NCI-H1930 (cell line): ENCODE data around the gene SLC25A25.

Experiments
- DNase-seq, 2 experiments: peaks; one replicate each; lab custom pipeline; 2025; lab: John Stamatoyannopoulos, UW

SLC25A25 gene

DNA sequence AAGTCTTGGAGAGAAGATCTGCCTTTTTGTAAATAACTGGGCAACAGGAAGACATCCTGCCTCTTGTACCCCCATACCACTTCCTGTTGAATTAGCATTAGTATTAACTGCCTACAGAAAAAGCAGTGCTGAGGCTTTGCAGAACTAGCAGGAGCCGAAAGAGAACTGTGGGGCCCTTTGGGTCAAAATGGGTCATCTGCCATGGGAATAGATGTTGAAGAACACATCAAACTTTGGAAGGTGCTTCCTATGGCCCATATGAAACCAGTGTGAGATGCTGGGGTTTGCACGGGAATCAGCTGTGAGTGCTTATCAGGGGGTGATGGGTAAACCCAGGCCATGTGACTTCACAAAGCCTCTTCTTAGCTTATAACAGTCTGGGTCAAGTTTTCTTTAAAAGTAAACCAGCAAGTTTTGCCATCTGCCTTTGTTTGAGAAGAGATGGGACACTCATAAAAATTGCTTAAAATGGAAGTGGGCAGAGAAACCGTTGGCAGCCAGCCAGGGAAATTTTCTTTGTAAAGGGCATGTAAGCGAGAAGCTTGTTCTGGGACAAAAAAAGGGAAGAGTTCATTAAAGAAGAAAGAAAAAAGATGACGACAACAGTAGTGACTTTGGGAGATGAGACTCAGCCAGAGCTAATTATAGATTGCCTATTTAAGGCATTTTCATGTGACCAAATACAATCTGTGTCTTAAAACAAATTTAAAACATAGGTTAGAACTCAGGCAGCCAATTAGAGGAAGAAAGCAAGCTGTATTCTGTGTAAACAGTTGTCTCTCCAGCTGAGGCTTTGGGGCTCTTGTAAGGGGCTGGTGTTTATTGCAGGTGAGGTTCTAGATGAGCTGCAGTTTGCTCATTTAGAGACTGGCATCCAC, 4.4 kb downstream of the SLC25A25 start:
- peak in 1 of 2 experiments; percentile 38 for DNase-seq

DNA sequence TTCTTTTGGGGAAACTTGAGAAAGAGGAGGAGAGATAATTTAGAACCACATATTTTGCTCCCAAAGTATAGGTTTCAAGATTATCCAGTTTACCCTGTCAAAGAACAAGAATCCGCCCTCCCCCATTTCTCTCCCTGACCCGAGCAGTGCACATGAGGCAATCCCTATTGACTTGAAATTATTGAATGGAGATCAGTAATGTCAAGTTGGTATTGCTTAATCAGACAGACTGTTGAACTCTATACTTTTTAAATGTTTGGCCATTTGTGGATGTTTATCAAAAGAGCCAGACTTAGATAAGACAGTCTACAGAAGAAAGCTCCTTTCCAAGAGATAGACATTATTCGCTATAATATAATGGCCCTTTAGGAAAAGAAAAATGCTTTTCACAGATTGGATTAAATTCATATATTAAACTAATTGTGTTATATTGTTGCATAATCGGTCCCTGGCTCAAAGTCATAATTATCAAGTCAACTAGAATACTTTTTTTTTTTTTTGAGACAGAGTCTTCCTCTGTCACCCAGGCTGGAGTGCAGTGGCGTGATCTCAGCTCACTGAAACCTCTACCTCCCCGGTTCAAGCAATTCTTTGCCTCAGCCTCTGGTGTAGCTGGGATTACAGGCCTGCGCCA, 5.3 kb downstream of the SLC25A25 start:
- no peak for DNase-seq

DNA sequence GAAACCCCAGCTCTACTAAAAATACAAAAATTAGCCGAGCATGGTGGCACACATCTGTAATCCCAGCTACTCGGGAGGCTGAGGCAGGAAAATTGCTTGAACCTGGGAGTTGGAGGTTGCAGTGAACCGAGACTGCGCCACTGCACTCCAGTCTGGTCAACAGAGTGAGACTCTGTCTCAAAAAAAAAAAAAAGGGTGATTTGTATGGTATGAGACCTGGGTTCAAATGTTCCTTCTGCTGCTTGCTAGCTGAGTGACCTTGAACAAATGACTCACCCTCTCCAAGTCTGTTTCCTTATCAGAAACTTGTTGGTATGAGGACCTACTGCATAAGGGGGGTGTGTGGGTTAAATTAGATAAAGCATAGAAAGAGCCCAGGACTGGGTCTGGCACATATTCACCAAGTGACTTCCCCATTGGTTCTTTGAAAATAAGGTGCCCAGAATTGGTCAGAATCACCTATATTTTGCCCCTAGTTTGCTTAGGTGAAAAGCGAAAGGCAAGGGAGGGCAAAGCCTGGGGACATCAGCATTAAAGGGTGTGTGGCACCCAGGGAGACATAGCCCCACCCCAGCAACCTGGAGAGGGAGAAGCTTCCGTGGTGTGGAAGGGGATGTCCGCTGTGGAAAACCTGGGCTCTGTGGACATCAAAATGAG, 9.9 kb downstream of the SLC25A25 start:
- DNase-seq: no peak

DNA sequence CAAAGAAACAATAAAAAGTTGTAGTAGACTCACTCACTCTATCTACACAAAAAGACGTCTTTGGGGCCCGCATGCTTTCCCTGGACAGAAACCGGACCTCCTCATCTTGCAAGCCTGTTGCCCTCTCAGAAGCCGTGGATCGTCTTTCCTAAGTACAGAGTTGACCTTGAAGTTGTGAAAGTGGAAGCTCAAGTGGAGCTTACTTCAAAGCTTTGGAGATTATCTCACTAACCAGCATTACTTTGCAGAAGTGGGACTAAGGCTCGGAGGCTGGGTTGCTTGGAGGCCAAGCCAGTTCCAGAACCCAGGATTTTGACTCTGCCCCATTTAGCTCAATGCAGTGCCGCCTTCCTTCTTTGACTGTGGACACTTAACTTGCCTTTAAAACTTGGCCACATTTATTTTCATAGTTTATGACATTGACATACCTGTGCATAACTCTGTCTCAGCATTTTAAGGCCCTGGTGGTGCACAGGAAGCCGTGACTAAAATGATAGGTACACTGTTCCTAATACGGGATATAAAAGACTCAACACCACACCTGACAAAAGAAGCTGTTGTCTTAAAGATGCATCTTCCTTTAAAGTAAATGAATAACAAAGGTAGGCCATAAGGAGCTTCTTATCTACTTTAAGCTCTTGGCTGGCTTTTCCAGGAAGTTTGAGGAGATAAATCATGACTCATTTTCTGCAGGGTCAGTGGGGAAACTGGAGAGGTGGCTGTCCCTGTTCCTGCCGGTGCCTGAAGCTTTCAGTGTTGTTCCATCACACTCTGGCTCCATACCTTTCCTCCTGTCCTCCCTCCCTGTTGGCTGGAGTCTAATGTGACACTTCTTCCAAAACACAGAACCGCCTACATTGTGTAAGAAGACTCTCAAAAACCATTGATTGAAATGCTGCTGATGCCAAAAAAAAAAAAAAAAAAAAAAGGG, 10.7 kb downstream of the SLC25A25 start:
- no peak for DNase-seq

DNA sequence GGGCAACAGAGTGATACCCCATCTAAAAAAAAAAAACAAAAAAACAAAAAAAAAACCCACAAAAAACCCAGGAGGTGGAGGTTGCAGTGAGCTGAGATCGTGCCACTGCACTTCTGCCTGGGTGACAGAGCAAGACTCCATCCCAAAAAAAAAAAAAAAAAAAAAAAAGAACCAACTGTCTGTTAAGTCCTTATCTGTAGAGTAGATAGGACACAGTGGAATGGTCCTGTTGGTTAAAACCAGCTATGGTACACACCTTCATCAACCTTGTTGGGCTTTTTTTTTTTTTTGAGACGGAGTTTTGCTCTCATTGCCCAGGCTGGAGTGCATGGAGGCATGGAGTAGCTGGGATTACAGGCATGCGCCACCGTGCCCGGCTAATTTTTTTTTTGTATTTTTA, 12.2 kb downstream of the SLC25A25 start:
- no peak for DNase-seq

DNA sequence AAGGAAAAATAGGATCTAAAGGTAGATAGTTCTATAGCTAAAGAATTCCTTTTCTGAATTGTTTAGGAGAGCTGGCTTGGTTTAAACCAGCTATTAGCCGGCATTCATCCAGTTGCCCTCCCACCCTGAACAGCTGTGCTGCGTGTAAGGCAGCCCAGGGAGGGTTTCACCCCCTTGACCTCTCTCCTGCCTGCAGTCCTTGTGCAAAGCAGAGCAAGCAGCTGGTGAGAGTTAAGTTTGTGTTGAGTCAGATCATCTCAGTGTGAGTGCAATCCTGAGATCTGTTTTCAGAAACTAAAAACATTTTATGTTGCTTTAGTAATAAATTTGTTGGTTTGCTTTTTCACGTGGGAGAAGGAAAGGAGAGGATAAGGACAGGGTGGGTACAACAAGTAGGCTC, 13.0 kb downstream of the SLC25A25 start:
- DNase-seq: no peak

DNA sequence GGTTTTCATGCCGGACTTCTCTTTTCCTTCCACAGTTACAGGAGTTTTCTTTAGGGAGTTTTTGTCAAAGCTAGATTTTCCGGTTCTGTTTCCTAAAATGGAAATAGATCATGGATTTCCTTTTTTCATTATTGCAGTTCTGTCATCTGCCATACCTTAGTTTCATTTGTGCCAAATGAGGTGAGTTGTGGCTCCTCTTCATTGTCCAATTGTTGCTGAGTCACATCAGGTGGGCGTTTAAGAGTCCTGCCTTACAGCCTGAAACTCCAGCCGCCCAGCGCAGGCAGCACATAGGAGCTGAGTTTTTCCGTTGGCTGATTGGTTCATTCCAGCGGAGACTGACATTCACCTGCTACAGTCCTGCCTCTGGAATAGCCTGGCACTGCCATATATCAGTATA, 14.1 kb downstream of the SLC25A25 start:
- DNase-seq: no peak

DNA sequence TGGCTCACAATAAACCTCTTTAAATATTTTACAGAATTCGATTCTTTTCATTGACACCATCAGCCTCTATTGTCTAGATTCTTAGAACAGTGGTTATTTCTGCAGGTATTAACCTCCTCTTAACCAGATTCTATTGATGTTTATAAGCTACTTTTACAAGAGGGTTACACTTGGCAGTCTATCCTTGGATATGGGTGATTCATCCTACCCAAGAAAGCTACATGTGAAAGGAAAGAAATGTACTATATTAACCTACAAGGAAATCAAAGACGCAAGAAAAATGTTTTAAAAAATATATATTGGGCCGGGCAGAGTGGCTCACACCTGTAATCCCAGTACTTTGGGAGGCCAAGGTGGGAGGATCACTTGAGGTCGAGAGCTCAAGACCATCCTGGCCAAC, 16.7 kb downstream of the SLC25A25 start:
- no peak for DNase-seq

DNA sequence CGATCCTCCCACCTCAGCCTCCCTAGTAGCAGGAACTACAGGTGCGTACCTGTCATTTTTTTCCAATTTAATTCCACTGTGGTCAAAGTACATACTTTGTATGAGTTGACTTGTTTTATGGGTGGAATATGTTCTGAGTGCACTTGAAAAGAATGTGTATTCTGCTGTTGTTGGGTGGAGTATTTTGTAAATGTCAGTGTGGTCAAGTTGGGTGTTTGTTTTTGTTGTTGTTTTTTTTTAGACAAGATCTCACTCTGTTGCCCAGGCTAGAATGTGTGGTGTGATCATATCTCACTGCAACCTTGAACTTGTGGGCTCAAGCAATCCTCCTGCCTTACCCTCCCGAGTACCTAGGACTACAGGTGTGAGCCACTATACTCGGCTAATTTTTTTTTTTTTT, 17.9 kb downstream of the SLC25A25 start:
- DNase-seq: no peak

DNA sequence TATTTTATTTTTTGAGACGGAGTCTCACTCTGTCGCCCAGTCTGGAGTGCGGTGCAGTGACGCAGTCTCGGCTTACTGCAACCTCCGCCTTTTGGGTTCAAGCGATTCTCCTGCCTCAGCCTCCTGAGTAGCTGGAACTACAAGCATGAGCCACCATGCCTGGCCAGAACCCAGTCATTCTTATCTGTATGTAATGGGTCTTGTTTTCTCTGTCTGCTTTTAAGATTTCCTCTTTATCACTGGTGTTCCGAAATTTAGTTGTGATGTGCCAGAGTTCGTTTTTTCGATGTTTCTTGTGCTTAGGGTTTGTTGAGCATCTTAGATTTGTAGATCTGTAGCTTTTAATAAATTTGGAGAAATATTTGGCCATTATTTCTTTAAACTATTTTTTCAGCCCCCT, 19.2 kb downstream of the SLC25A25 start:
- no peak for DNase-seq

DNA sequence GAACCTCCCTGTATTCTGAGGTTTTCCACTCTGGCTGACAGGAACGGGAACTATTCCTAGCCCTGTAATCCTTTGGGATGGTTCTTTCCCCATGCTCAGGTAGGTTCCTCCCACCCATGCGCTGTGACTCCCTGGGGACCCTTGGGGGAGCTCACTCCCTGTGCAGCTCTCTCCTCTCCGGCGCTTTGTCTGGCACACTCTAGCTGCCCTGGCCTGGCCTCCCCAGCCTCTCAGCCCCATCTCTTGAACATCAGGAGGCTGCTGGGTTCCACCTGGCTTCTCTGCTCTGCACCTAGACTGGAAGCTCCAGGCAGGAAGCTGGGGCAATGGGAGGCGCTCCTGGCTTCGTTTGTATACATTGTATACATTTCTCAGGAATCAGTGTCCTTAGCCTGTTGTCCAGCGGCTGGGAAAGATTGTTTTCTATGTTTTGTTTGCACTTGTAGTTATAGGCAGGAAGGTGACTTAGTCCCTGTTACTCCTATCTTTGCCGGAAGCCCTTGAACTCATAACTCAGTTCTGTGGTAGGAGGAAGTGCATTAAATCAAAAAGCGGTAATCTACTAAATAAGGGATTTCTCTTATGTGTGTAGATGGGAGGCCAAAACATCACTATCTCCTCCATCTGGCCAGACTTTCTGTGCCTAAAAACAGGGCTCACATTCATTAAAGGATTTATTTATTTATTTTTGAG, 20.4 kb downstream of the SLC25A25 start:
- no peak for DNase-seq

DNA sequence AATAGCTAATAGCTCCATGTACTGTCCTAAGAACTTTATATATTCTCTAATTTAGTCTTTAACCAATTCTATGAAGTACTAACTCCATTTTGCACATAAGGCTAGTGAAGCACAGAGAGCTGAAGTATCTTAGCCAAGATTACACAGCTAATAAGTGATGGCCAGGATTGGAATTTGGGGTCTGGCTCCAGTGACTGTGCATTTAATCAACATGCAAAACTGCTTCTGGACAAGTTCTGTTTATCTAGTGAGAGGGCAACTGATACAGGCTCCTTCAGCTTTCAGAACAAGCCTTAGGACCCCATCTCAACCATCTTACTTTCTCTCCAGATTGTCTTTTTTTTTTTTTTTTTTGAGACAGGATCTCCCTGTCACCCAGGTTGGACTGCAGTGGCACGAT, 21.3 kb downstream of the SLC25A25 start:
- DNase-seq: no peak

DNA sequence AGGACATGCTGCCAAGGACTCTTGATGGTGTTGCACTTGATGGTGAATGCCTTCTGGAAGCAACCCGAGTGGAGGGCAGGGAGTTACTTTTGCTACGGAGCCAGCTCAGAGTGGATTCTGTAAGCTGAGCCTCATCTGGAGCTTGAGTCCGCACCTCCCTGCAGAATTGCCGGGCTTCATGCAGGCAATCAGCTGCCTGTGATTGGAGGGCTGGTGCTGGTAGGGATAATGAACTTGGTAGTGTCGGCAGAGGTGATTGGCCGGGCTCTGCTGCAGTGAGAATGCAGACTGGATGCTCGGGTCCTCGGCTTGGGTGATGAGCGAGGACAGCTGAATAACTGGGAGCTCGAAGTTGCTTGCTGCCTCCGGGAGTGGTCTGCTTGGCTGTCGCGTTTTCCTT, 23.1 kb downstream of the SLC25A25 start:
- DNase-seq: no peak

DNA sequence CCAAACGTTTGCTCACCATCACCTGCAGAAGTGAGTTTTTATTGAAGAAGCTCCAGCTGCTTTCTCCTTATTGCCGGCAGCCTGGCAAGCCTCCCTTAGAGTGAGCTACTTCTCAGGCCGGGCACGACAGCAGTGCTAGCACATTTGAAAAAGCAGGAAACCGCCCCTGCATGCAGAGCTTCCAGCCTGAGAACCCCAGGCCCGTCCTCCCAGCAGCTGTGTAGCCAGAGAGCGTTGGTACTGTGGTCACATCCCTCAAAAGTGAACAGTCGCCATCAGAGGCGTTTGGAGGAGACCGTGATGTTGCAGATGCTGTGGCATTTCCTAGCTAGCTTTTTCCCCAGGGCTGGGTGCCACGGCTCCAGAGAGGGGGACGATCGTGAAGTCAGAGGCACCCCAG, 23.5 kb downstream of the SLC25A25 start:
- no peak for DNase-seq

DNA sequence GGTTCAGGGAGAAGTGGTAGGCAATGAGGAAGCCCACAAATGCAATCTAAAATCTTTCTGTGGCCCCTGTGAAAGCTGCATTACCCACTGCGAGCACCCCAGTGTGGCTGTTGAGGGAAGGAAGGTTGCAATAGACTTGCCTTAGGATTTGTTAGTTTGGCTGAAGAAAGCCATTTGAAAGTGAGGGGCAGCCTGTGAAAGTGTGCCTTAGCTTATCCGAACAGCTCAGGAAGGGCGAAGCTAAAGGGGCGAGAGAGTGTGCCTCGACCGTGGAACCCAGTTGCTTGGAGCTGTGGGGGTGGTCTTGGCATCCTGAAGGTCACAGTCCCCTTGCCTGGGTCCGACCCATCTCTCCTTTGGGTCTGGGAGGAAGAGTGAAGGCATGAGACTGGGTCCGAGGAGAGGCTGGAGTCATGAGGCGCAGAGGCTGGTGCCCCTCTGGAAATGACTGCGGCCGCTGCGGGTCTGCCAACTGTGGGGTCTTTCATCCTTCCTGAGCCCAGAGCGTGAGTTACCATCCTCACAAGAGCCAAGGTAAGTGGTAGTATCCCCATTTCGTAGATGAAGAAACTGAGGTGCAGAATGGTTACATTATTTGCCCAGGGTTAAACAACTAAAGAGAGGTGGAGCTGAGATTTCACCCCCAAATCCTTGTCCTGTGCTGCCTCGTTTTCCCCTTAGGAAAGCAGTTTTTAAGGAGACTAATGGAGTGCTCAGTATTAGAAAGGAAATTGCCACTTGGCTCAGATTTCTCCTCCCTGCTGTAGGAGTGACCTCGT, 24.4 kb downstream of the SLC25A25 start:
- no peak for DNase-seq

DNA sequence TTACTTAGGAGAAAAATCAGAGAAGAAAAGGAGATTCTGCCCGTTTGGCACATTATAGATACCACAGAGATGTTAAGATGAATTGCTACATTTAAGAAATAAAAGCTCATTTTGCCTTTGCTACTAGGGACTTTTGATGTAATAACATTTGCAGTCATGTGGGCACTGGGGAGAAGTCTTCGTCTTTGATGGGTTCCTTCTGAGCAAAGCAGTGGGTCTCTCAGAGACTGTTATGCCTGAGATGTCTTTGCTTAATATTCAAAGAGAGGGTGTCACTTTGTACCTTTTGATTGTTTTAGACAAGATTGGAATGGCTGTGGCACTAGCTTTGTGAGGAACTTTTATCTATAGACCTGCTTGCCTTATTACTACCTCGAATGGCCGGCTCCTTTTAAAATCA, 25.0 kb downstream of the SLC25A25 start:
- no peak for DNase-seq

DNA sequence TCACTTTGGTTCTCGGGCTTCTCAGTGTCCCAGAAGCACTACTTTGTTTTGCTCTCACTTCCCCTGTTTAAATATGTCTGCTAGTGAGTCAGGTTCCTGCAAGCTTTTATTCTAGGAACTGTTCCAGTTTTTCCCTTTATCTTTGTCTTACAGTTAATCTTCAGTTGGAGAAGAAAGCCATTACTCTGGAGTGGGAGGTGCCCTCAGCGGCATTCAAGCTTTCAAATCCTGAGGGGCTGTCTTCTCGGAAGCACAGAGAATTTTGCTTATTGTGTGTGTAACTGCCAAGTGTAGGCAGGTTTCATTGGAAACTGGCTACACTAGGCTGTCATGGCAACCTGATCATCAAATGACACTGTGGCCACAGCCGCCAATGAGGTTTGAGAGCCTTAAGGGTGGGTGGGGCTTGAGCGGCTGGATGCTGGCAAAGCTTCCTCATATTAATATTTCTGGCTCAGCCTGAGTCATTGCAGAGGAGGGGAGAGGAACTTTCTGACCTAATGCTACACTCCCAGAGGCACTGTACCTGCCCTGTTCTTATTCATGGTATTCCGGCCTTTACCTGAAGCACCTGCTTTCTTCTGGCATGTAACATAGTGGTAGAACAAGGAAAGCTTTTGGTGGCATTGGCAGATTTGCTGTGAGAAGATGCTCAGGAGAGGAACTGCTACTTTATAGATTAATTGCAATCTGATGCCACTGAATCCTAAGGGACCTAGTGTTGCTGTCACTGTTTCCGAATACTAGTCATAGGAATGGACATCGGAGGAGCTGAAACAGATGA, 26.3 kb downstream of the SLC25A25 start:
- DNase-seq: peak in 1 of 2 experiments; percentile 14

DNA sequence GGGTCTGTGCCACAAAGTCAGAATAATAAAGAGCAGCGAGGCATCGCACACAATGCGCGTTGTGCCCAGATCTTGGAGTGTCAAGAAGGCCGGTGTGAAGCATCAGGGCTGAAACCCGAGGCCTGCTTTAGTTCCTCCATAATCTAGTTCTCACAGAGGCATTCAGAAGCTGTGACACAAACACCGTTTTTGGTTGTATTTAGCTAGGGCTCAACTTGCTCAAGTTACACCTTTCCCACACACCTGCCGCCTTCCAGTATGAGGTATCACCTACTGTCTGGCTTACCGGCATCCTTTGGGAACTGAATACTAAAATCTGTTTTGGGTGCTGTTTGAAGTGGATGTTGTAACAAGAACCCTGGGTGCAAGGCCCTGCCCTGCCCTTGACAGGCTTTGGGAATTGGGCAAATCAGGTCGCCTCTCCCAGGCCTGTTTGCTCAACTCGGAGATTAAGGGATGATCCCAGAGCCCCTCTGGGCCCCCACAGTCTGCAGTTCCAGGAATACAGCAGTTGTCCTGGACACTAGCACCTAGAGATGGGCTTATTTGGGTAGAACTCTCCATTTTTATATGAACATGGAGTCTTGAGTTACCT, 27.0 kb downstream of the SLC25A25 start:
- no peak for DNase-seq
